Bronchial epithelial cell (primary cell): ENCODE results near the gene ZNF174. TPM values are rescaled to one million over a fixed set of nuclear protein-coding genes. Genes with fewer than 3 reads are reported as not detected.
A peak's percentile ranks its signal among the peaks of the same experiment; 100 is the strongest.

ENCODE experiments used
- DNase-seq: peaks from one replicate; pipeline ENCODE4 v3.0.0-alpha.2; 2010; ENCODE audit warnings: low read depth
- FAIRE-seq: peaks from 2 replicates; lab custom pipeline; 2011; peaks lifted over from hg19 to GRCh38; lab: Jason Lieb, UNC
- H3K27me3 ChIP-seq: 2 replicates; pipeline ENCODE4 v1.5.1; 2011; ENCODE audit warnings: low read length; ENCODE audit not compliant: control insufficient read depth, insufficient read depth
- H3K36me3 ChIP-seq: 2 replicates; pipeline ENCODE4 v1.5.1; 2011; ENCODE audit warnings: low read length; ENCODE audit not compliant: control insufficient read depth, insufficient read depth
- H3K4me3 ChIP-seq: 2 replicates; pipeline ENCODE4 v1.5.1; 2011; ENCODE audit warnings: mild to moderate bottlenecking, low read depth, low read length, control low read depth
- total RNA-seq: library from RNA; depleted of rRNA; stranded (reverse); fragments of >200 nt; gene quantifications from 2 replicates; pipeline ENCODE4 v1.2.1, GENCODE V29; 2014
- TF ChIP-seq, protein P1 (sequence below): IDR thresholded peaks from 2 replicates; pipeline ENCODE4 v1.5.1; 2011; ENCODE audit warnings: mild to moderate bottlenecking, moderate library complexity, low read length, control low read depth, inconsistent platforms; ENCODE audit not compliant: insufficient read depth, severe bottlenecking

The ZNF174 gene
- total RNA-seq, 1 donor from 2014 or later = 4.2 TPM

DNA sequence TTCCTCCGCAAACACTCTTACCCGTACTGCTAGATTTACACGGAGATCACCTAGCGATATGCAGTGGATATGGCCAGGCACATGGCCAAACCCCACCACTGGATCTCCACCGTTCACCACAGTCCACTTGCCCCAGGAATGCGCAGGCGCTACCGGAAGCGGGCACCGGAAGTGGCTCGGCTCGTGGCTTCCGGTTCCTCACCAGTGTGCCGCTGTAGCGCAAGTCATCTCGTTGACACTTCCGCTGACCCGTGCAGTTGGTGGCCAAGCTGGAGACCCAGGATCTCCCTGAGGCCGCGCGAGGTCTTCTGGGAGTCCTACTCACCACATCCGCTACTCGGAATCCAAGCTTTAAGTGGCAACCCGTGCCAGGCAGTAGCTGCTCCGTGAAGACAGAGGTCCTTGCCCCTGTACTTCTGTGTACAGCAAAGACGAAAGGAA, 30.8 kb downstream of the ZNF174 start:
- H3K36me3 ChIP-seq = peaks cover 3% of the 10 kb centered on the region
- DNase-seq = no peak
- H3K27me3 ChIP-seq = no peaks in the 10 kb centered on the region
- TF ChIP-seq, protein P1, sequence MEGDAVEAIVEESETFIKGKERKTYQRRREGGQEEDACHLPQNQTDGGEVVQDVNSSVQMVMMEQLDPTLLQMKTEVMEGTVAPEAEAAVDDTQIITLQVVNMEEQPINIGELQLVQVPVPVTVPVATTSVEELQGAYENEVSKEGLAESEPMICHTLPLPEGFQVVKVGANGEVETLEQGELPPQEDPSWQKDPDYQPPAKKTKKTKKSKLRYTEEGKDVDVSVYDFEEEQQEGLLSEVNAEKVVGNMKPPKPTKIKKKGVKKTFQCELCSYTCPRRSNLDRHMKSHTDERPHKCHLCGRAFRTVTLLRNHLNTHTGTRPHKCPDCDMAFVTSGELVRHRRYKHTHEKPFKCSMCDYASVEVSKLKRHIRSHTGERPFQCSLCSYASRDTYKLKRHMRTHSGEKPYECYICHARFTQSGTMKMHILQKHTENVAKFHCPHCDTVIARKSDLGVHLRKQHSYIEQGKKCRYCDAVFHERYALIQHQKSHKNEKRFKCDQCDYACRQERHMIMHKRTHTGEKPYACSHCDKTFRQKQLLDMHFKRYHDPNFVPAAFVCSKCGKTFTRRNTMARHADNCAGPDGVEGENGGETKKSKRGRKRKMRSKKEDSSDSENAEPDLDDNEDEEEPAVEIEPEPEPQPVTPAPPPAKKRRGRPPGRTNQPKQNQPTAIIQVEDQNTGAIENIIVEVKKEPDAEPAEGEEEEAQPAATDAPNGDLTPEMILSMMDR = no peak
- H3K4me3 ChIP-seq = no peak overlapping the region
- no peak for FAIRE-seq

DNA sequence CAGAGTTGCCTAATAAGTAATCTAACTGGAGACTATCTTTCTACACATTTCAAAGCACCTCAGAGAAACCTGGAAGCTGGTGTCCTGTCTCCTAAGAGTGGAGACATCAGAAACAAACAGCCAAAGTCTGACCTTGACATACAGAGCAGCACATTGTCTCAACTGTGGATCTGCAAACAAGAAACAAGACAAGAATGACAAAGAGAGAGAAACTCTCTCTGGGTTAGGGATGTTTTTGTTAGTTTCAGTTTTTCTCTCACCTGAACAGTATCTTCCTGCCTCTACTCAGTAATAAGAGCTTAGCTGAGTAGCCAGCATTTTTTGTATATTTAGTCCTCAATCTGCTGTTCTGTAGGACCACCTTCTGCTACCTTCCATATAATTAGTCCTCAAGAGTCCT, 33.4 kb downstream of the ZNF174 start:
- no peak for FAIRE-seq
- Histone ChIP-seq H3K27me3 (no peaks in the 10 kb centered on the region), H3K4me3 (no peak overlapping the region), H3K36me3 (peaks cover 3% of the 10 kb centered on the region)
- TF ChIP-seq, protein P1 = no peak
- DNase-seq = no peak

DNA sequence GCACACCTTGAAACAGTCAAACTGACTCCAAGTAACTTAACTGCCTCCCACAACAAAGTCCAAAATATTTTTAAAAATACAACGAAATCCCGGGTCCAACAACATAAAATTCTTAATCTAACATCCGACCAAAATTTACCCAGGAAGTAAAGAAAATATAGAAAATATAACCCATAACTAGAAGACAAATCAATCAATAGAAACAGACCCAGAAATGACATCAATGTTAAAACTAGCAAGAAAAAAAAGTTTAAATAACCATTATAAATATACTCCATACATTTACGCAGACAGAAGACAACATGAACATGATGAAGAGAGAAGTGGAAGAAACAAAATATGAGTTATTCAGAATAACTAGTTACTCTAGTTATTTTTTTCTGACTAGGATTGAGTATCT, 38.6 kb downstream of the ZNF174 start:
- FAIRE-seq (no peak), DNase-seq (no peak)
- Histone ChIP-seq H3K36me3 (peaks cover 3% of the 10 kb centered on the region), H3K27me3 (no peaks in the 10 kb centered on the region), H3K4me3 (no peak overlapping the region)
- TF ChIP-seq, protein P1 = no peak

DNA sequence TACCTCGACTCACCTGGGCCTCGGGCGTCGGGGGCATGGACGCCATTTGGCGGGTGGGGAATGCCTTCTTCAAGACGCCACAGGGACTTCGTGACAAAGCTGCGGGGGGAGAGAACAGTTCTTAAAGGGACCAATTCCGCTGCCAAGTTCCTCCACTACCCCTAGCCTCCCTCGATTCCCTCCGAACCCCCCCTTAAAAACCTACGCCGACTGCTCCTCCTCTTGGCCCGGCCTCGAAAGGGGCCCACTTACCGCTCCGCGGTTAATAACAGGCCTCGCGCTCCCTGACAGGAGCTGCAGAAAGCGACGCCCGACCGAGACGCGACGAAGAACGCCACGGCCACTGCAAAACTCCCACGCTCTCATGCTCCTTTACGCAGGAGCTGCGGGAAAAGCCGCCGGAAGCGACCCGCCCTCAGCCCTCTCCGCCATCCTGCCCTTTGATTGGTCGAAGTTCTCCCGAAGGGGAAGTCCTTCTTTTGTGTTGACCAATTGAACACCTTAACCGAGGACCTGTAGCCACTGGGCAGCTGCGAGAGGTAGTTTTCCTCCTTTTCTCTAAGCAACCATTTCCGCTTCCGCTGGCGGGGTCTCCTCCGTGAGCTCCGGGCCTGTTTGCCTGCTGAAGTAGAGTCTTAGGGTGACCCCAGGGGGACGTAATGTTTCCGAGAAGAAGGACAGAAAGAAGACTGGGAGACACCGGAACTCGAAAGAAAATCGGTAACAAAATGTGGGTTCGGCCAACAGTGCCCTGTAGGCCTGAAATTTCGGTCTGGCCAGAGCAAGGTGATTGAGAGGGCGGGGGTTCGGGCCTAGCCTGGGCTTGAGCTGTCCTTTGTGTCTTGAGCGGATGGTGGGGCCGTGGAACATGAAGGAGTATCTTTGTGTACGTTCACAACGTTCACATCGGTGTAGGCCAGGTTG, 42.4 kb downstream of the ZNF174 start, which contains the start of the genes NAA60 and ZNF597:
TSS of gene NAA60 (plus strand) at position 573 of the 924 bp plus-strand sequence. CDS start 32,548 bp downstream, outside the sequence.
TSS of gene ZNF597 (minus strand) at position 397 of the 924 bp plus-strand sequence. CDS start at position 46, 351 bp downstream.
- TF ChIP-seq, protein P1 = no peak
- Histone ChIP-seq H3K36me3 (peaks cover 2% of the 10 kb centered on the region), H3K27me3 (no peaks in the 10 kb centered on the region), H3K4me3 (peak within 1 kb of the TSS; percentile 57)
- DNase-seq (peak; percentile 85), FAIRE-seq (no peak)

DNA sequence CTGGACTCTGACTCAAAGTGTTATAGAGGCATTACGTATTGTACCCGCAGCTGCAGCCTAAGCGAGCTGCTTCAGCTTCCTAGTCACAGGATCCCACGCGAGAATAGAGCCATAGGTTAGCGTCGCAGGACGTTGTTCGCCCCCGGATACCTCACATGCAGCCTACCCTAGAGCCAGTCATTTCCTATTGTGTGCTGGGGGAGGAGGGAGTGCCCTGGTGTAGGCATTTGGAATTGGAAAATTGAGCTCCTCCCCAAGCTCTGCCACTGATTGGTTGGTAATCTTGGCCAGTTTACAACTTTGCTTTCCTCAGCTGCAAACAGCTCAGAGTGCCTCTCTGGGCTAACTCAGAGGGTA, 43.0 kb downstream of the ZNF174 start:
- Histone ChIP-seq H3K27me3 (no peaks in the 10 kb centered on the region), H3K4me3 (peak overlapping the region; percentile 57), H3K36me3 (peaks cover 4% of the 10 kb centered on the region)
- TF ChIP-seq, protein P1 = no peak
- DNase-seq = peak; percentile 80
- FAIRE-seq = peak; percentile 76
